Ectodermal cell (in vitro differentiated cells): ENCODE measurements around the gene SELENOM. TPM values are rescaled to one million over a fixed set of nuclear protein-coding genes. Genes with fewer than 3 reads are reported as not detected.

Source experiments
- H3K27ac ChIP-seq: 2 replicates; pipeline ENCODE4 v1.7.0; 2013; ENCODE audit warnings: mild to moderate bottlenecking, low read depth, low read length; ENCODE audit not compliant: insufficient read depth, poor library complexity, severe bottlenecking
- H3K27me3 ChIP-seq: 2 replicates; pipeline ENCODE4 v1.7.0; 2013; ENCODE audit warnings: mild to moderate bottlenecking, low read length; ENCODE audit not compliant: insufficient read depth, control insufficient read depth, poor library complexity, severe bottlenecking
- H3K36me3 ChIP-seq: one replicate; pipeline ENCODE4 v1.7.0; 2013; ENCODE audit warnings: low read length; ENCODE audit not compliant: control insufficient read depth, insufficient read depth
- H3K4me1 ChIP-seq: one replicate; pipeline ENCODE4 v1.7.0; 2013; ENCODE audit warnings: low read length; ENCODE audit not compliant: control insufficient read depth, insufficient read depth
- H3K4me3 ChIP-seq: 2 replicates; pipeline ENCODE4 v1.7.0; 2013; ENCODE audit warnings: low read depth, low read length, control low read depth; ENCODE audit not compliant: insufficient read depth
- H3K9me3 ChIP-seq: 2 replicates; pipeline ENCODE4 v1.7.0; 2013; ENCODE audit warnings: mild to moderate bottlenecking, low read length, moderate library complexity; ENCODE audit not compliant: control insufficient read depth
- WGBS, 2 experiments: methylation state at CpG; one replicate each; pipeline ENCODE4 v1.1.7; 2013; ENCODE audit warnings: missing lambda C conversion rate in 2 of 2; 5-methylcytosine and 5-hydroxymethylcytosine counted together
- polyA plus RNA-seq, 4 experiments: library from polyadenylated mRNA; stranded (reverse); fragments of 50-300 nt; gene quantifications; one replicate each; pipeline ENCODE4 v1.2.3, GENCODE V29; 2013

Gene SELENOM, protein sequence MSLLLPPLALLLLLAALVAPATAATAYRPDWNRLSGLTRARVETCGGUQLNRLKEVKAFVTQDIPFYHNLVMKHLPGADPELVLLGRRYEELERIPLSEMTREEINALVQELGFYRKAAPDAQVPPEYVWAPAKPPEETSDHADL
- 12.3 TPM for polyA plus RNA-seq (2013, experiment 1 of 4)
- polyA plus RNA-seq (2013, experiment 2 of 4), result 14.6 TPM
- 20.0 TPM for polyA plus RNA-seq (2013, experiment 3 of 4)
- 20.8 TPM for polyA plus RNA-seq (2013, experiment 4 of 4)

DNA sequence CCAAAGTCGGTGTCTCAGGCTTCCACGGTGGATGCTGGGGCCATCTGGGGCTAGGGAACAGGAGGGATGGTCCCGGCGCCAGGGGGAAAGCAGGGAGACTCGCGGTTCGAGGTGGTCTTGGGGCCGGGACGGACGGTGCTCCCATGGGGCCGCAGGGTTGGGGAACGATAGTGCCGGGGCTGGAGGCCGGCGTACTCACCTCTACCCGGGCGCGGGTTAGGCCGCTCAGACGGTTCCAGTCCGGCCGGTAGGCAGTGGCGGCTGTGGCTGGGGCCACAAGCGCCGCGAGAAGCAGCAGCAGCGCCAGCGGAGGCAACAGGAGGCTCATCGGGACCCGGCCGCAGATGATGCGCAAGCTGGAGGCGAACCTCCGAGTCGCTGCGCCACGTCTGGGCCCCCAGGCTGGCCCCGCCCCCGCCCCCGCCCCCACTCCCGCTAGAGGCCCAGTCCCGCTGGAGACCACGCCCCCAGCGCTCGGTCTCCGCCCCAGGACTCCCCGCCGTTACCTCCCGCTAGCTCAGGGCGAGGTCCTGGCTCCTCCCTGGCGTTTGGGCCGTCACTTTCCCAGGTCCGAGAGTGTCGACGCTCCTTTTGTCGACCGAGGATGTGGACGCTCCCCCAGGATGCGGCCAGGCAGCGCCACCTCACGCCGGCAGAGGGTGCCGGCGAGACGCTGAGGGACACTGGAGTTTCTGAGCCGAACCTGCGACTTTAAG is at the start of gene SELENOM:
TSS of gene SELENOM (minus strand) at position 391 of the 716 bp plus-strand sequence. CDS start at position 328, 63 bp downstream.
- Histone ChIP-seq H3K4me1 (peaks cover 3% of the 10 kb centered on the region), H3K27me3 (peaks cover 30% of the 10 kb centered on the region), H3K36me3 (no peaks in the 10 kb centered on the region), H3K9me3 (no peaks in the 10 kb centered on the region), H3K27ac (no peak within 1 kb of the TSS), H3K4me3 (peak within 1 kb of the TSS; percentile 47)
- 2% methylated on average over 67 of the region's 67 CpGs for whole genome bisulfite sequencing, 2 experiments

DNA sequence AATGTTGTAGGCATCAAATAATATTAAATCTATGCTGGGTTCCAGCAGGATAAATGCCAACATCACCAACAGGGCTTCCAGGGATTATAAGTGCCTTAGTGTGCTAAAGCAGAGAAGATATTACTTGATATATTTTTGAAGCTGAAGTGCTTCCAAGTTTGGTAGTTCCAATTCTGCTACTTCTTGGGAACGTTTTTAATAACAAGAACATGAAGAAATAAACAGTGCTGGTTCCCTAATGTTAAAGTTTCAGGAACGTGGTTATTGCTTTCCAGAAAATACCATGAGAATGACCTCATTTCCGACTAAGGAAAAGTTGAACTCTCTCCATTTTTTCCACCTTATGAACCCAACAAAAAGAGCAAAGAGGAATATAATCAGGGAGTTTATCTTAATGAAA is 48.1 kb upstream of the SELENOM start:
- H3K4me3 ChIP-seq, result no peak overlapping the region
- no peaks in the 10 kb centered on the region for H3K4me1 ChIP-seq
- WGBS, 2 experiments, result 64 to 65% methylated on average over 3 of the region's 3 CpGs
- H3K9me3 ChIP-seq, result no peaks in the 10 kb centered on the region
- H3K27ac ChIP-seq, result no peak overlapping the region
- peaks cover 53% of the 10 kb centered on the region for H3K27me3 ChIP-seq
- H3K36me3 ChIP-seq, result no peaks in the 10 kb centered on the region

- H3K36me3 ChIP-seq, result no peaks in the 10 kb centered on the region
- no peak overlapping the region for H3K27ac ChIP-seq
- peaks cover 53% of the 10 kb centered on the region for H3K27me3 ChIP-seq
- no peaks in the 10 kb centered on the region for H3K4me1 ChIP-seq
- no peaks in the 10 kb centered on the region for H3K9me3 ChIP-seq
- 78 to 94% methylated on average over 1 of the region's 1 CpG for WGBS, 2 experiments
- no peak overlapping the region for H3K4me3 ChIP-seq
Measured at GRCh38 chr22:31154975-31155374, 47.6 kb upstream of the SELENOM start.

DNA sequence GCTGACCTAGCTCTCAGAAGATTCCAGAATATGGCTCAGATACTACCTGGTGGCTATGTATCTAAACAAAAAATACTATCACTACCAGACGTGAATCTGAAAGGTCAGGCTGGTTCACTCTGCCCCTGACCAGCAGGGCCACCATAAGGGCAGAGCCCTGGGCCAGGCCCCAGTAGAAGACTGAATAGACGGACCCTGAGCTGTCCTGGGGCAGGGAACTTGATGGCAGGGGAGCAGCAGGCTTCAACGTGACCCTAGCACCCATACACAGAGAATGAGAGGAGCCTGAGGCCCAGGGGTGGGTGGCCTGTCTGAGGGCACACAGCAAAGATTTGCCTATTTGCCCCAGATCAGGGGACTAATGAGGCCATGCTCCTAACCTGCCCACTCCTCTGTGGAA is 46.0 kb upstream of the SELENOM start:
- Histone ChIP-seq H3K4me1 (no peaks in the 10 kb centered on the region), H3K27ac (no peak overlapping the region), H3K4me3 (no peak overlapping the region), H3K36me3 (no peaks in the 10 kb centered on the region), H3K27me3 (peaks cover 39% of the 10 kb centered on the region), H3K9me3 (no peaks in the 10 kb centered on the region)
- 70 to 83% methylated on average over 3 of the region's 3 CpGs for WGBS, 2 experiments

GRCh38 chr22:31151872-31152271 is 44.5 kb upstream of the SELENOM start:
- no peaks in the 10 kb centered on the region for H3K4me1 ChIP-seq
- 83 to 91% methylated on average over 2 of the region's 2 CpGs for WGBS, 2 experiments
- peaks cover 2% of the 10 kb centered on the region for H3K9me3 ChIP-seq
- H3K27me3 ChIP-seq, result peaks cover 27% of the 10 kb centered on the region
- H3K27ac ChIP-seq, result no peak overlapping the region
- H3K36me3 ChIP-seq, result no peaks in the 10 kb centered on the region
- no peak overlapping the region for H3K4me3 ChIP-seq

- 97 to 100% methylated on average over 2 of the region's 3 CpGs for WGBS, 2 experiments
- peaks cover 14% of the 10 kb centered on the region for H3K27me3 ChIP-seq
- H3K36me3 ChIP-seq, result no peaks in the 10 kb centered on the region
Measured at GRCh38 chr22:31150615-31151014, 43.2 kb upstream of the SELENOM start.

GRCh38 chr22:31148953-31149627 is 41.7 kb upstream of the SELENOM start:
- Histone ChIP-seq H3K27ac (no peak overlapping the region), H3K4me3 (no peak overlapping the region), H3K27me3 (peaks cover 10% of the 10 kb centered on the region), H3K4me1 (no peaks in the 10 kb centered on the region), H3K36me3 (no peaks in the 10 kb centered on the region), H3K9me3 (peaks cover 2% of the 10 kb centered on the region)
- 15% methylated on average over 5 of the region's 5 CpGs for WGBS, 2 experiments

More at GRCh38 chr22:31150615-31151014, 43.2 kb upstream of the SELENOM start:
- no peak overlapping the region for H3K4me3 ChIP-seq
- H3K27ac ChIP-seq, result no peak overlapping the region
- no peaks in the 10 kb centered on the region for H3K4me1 ChIP-seq
- H3K9me3 ChIP-seq, result peaks cover 2% of the 10 kb centered on the region

- no peaks in the 10 kb centered on the region for H3K36me3 ChIP-seq
- H3K9me3 ChIP-seq, result peaks cover 2% of the 10 kb centered on the region
- H3K27me3 ChIP-seq, result peaks cover 7% of the 10 kb centered on the region
- no peak overlapping the region for H3K4me3 ChIP-seq
- 86 to 100% methylated on average over 1 of the region's 1 CpG for WGBS, 2 experiments
- H3K4me1 ChIP-seq, result no peaks in the 10 kb centered on the region
- no peak overlapping the region for H3K27ac ChIP-seq
Measured at GRCh38 chr22:31148488-31148887, 41.1 kb upstream of the SELENOM start.

DNA sequence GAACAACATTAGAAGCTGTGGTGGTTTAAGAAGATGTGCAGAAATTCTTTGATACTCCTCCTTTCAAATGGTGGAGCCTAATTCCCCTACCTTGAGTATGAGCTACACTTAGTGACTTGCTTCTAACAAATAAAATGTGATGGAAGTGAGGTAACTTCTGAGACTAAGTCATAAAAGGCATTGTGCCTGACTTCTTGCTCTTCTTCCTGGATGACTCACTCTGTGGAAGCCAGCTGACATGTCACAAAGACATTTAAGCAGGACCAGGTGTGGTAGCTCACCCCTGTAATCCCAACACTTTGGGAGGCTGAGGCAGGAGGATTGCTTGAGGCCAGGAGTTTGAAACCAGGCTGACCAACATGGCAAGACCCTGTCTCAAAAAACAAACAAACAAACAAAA is 36.9 kb upstream of the SELENOM start:
- Histone ChIP-seq H3K27me3 (peaks cover 3% of the 10 kb centered on the region), H3K9me3 (peaks cover 2% of the 10 kb centered on the region), H3K4me1 (peaks cover 12% of the 10 kb centered on the region), H3K27ac (no peak overlapping the region), H3K36me3 (no peaks in the 10 kb centered on the region), H3K4me3 (no peak overlapping the region)

- H3K4me1 ChIP-seq, result peaks cover 12% of the 10 kb centered on the region
- H3K36me3 ChIP-seq, result no peaks in the 10 kb centered on the region
- WGBS, 2 experiments, result 89 to 90% methylated on average over 3 of the region's 3 CpGs
- no peak overlapping the region for H3K27ac ChIP-seq
- H3K27me3 ChIP-seq, result peaks cover 3% of the 10 kb centered on the region
- H3K4me3 ChIP-seq, result no peak overlapping the region
- H3K9me3 ChIP-seq, result peaks cover 2% of the 10 kb centered on the region
Measured at GRCh38 chr22:31143537-31143936, 36.2 kb upstream of the SELENOM start.
